ENCODE measurements around the gene TPP2.

DNA sequence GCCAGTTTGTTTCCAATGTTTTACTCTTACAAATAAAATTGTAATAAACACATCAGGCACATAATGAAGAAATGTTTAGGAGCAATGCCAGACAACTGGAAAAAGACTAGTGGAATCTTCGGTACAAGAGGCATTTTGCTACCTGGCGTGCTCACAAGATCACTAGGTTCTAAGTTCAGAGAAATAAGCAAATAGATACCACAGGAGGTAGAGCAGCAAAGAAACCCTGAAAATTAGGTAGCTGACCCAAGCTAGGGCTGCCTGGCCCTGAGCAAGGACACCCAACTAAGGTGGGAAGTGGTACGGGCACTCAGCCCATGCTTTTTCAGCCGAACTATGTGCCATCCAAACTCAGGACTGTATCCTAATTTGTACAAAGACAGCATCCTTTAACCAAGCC is 32.2 kb upstream of the TPP2 start:
- TF ChIP-seq, protein P1, sequence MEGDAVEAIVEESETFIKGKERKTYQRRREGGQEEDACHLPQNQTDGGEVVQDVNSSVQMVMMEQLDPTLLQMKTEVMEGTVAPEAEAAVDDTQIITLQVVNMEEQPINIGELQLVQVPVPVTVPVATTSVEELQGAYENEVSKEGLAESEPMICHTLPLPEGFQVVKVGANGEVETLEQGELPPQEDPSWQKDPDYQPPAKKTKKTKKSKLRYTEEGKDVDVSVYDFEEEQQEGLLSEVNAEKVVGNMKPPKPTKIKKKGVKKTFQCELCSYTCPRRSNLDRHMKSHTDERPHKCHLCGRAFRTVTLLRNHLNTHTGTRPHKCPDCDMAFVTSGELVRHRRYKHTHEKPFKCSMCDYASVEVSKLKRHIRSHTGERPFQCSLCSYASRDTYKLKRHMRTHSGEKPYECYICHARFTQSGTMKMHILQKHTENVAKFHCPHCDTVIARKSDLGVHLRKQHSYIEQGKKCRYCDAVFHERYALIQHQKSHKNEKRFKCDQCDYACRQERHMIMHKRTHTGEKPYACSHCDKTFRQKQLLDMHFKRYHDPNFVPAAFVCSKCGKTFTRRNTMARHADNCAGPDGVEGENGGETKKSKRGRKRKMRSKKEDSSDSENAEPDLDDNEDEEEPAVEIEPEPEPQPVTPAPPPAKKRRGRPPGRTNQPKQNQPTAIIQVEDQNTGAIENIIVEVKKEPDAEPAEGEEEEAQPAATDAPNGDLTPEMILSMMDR (IDR thresholded peaks at IDR 0.05; ENCODE audit: insufficient read depth, low read length, poor library complexity, severe bottlenecking) = no peak
- no peak for TF ChIP-seq EZH2phosphoT487 (conservative IDR thresholded peaks at IDR 0.05; ENCODE audit: low read length)

Measured in SU-DHL-6 (cell line).